ENCODE data around the gene UBE2R2. TPM values are rescaled to one million over a fixed set of nuclear protein-coding genes. Genes with fewer than 3 reads are reported as not detected.
A peak's percentile ranks its signal among the peaks of the same experiment; 100 is the strongest.

UBE2R2 gene
- total RNA-seq, 2 experiments from 2014 or later = 22.7 to 24.5 TPM

GRCh38 chr9:33817327-33818166 lies 587 bp downstream of the UBE2R2 start:
- peak in 13 of 14 experiments; percentile 31 to 75 (median 55) for DNase-seq
- Histone ChIP-seq H3K27ac (ENCODE audit: low read depth in 1 of 2, low read length in 2 of 2) (peak overlapping the region; percentile 80 to 91), H3K4me3 (ENCODE audit: low read length) (peak overlapping the region; percentile 64), H3K27me3 (ENCODE audit: control insufficient read depth in 1 of 2, insufficient read depth in 2 of 2, low read length in 2 of 2) (no peaks in the 10 kb centered on the region), H3K4me1 (ENCODE audit: insufficient read depth, low read length) (peaks cover 37% of the 10 kb centered on the region), H3K36me3 (ENCODE audit: insufficient read depth, low read length) (no peaks in the 10 kb centered on the region), H3K9me3 (ENCODE audit: control insufficient read depth in 1 of 2, insufficient read depth in 1 of 2, low read length in 2 of 2) (no peaks in the 10 kb centered on the region)
- peak overlapping the region; percentile 98 for H3K27ac Mint-ChIP-seq
- ChIA-PET POLR2A (interaction anchor here (0.8 to 1.3 kb wide), 5 partner anchors 27 to 528 kb away, joined by 3 to 4 read pairs (median 3); partner anchors contain the start of genes NFX1, NOL6 and UBAP2), CTCF (no interaction called here)
- peaks cover 17% of the 10 kb centered on the region for H3K36me3 Mint-ChIP-seq (ENCODE audit: low read depth)
- H3K4me3 Mint-ChIP-seq = peak overlapping the region; percentile 96
- intact Hi-C loops (cut with DNase I, micrococcal nuclease) = loop anchor here (2.0 to 10.0 kb wide), 5 partner anchors 227 to 640 kb away; partner anchors contain the start of genes UBAP2 (in 2 of the 2), DNAI1 (in 1 of the 2), FAM219A (in 1 of the 2) and MYORG (in 1 of the 2)
- ATAC-seq (ENCODE audit: poor library complexity) = peak; percentile 1
- no peak for TF ChIP-seq CTCF (IDR thresholded peaks at IDR 0.05)
- H3K27me3 Mint-ChIP-seq = no peaks in the 10 kb centered on the region
- H3K4me1 Mint-ChIP-seq (ENCODE audit: low read depth) = peaks cover 59% of the 10 kb centered on the region
- H3K9me3 Mint-ChIP-seq = no peaks in the 10 kb centered on the region

GRCh38 chr9:33818167-33818846 lies 1.3 kb downstream of the UBE2R2 start:
- peak overlapping the region; percentile 64 for H3K4me3 ChIP-seq (ENCODE audit: low read length)
- no peaks in the 10 kb centered on the region for H3K9me3 Mint-ChIP-seq
- H3K9me3 ChIP-seq (ENCODE audit: control insufficient read depth in 1 of 2, insufficient read depth in 1 of 2, low read length in 2 of 2) = no peaks in the 10 kb centered on the region
- H3K27me3 ChIP-seq (ENCODE audit: control insufficient read depth in 1 of 2, insufficient read depth in 2 of 2, low read length in 2 of 2) = no peaks in the 10 kb centered on the region
- ChIA-PET POLR2A (interaction anchor here (0.8 to 1.3 kb wide), 5 partner anchors 26 to 528 kb away, joined by 3 to 4 read pairs (median 3); partner anchors contain the start of genes NFX1, NOL6 and UBAP2), CTCF (no interaction called here)
- TF ChIP-seq CTCF (IDR thresholded peaks at IDR 0.05) = no peak
- H3K27ac Mint-ChIP-seq = peak overlapping the region; percentile 88
- peaks cover 35% of the 10 kb centered on the region for H3K4me1 ChIP-seq (ENCODE audit: insufficient read depth, low read length)
- peak overlapping the region; percentile 95 for H3K4me3 Mint-ChIP-seq
- no peaks in the 10 kb centered on the region for H3K27me3 Mint-ChIP-seq
- DNase-seq (peak in 4 of 14 experiments; percentile 21 to 55 (median 31)), ATAC-seq (ENCODE audit: poor library complexity) (peak; percentile 9)
- peaks cover 59% of the 10 kb centered on the region for H3K4me1 Mint-ChIP-seq (ENCODE audit: low read depth)
- H3K36me3 ChIP-seq (ENCODE audit: insufficient read depth, low read length) = no peaks in the 10 kb centered on the region
- intact Hi-C loops (cut with DNase I, micrococcal nuclease) = loop anchor here (5.0 to 10.0 kb wide), 4 partner anchors 226 to 639 kb away; partner anchors contain the start of genes UBAP2 (in 2 of the 2), DNAI1 (in 1 of the 2), FAM219A (in 1 of the 2) and UBAP1 (in 1 of the 2)
- H3K27ac ChIP-seq (ENCODE audit: low read depth in 1 of 2, low read length in 2 of 2) = no peak overlapping the region
- H3K36me3 Mint-ChIP-seq (ENCODE audit: low read depth) = peaks cover 17% of the 10 kb centered on the region

- peak overlapping the region; percentile 88 for H3K27ac Mint-ChIP-seq
These were observed 2.0 kb downstream of the UBE2R2 start for GRCh38 chr9:33818847-33819500.

More at GRCh38 chr9:33818847-33819500, 2.0 kb downstream of the UBE2R2 start:
- POLR2A ChIA-PET = interaction anchor here (1.3 kb wide), 1 partner anchor 33 kb away, joined by 3 read pairs; no protein-coding TSS in a partner anchor
- Histone ChIP-seq H3K36me3 (ENCODE audit: insufficient read depth, low read length) (no peaks in the 10 kb centered on the region), H3K27ac (ENCODE audit: low read depth in 1 of 2, low read length in 2 of 2) (no peak overlapping the region), H3K27me3 (ENCODE audit: control insufficient read depth in 1 of 2, insufficient read depth in 2 of 2, low read length in 2 of 2) (no peaks in the 10 kb centered on the region), H3K9me3 (ENCODE audit: control insufficient read depth in 1 of 2, insufficient read depth in 1 of 2, low read length in 2 of 2) (no peaks in the 10 kb centered on the region), H3K4me1 (ENCODE audit: insufficient read depth, low read length) (peaks cover 30% of the 10 kb centered on the region), H3K4me3 (ENCODE audit: low read length) (peak overlapping the region; percentile 64)
- intact Hi-C loops (cut with DNase I, micrococcal nuclease) = loop anchor here (5.0 to 10.0 kb wide), 4 partner anchors 226 to 638 kb away; partner anchors contain the start of genes UBAP2 (in 2 of the 2), DNAI1 (in 1 of the 2), FAM219A (in 1 of the 2) and UBAP1 (in 1 of the 2)
- no peak for DNase-seq
- CTCF ChIA-PET = no interaction called here
- Mint-ChIP-seq H3K4me3 (peak overlapping the region; percentile 95), H3K9me3 (no peaks in the 10 kb centered on the region), H3K4me1 (ENCODE audit: low read depth) (peaks cover 53% of the 10 kb centered on the region), H3K27me3 (no peaks in the 10 kb centered on the region), H3K36me3 (ENCODE audit: low read depth) (peaks cover 17% of the 10 kb centered on the region)
- TF ChIP-seq CTCF (IDR thresholded peaks at IDR 0.05) = no peak
- no peak for ATAC-seq (ENCODE audit: poor library complexity)

Measured in CD4-positive, alpha-beta T cell (primary cell).